K562 (cell line): ENCODE results near the gene GDF15. TPM values are rescaled to one million over a fixed set of nuclear protein-coding genes. Genes with fewer than 3 reads are reported as not detected.

Experiments used
- EZH2 ChIP-seq: IDR thresholded peaks from 2 replicates; pipeline ENCODE4 v1.6.1; 2012; ENCODE audit warnings: low read depth, mild to moderate bottlenecking, inconsistent platforms, low read length, borderline replicate concordance
- POLR2H ChIP-seq: IDR thresholded peaks from 2 replicates; pipeline ENCODE4 v1.6.1; 2016; ENCODE audit warnings: missing genetic modification characterization, low read depth, mild to moderate bottlenecking, control low read depth, missing compliant biosample characterization, moderate library complexity
- TAF1 ChIP-seq: IDR thresholded peaks from 2 replicates; pipeline ENCODE4 v1.6.1; 2011; ENCODE audit warnings: mild to moderate bottlenecking, low read length, moderate library complexity; ENCODE audit not compliant: insufficient read depth, control insufficient read depth, severe bottlenecking; ENCODE audit errors: extremely low read depth
- polyA plus RNA-seq, 8 experiments: library from polyadenylated mRNA; depleted of rRNA in 4 of 8; stranded (reverse) in 5 of 8; unstranded in 3 of 8; fragments of >200 nt; fragmentation: Nextera tagmentation in 2 of 8; fragmentation: Illumina TruSeq in 1 of 8; extraction: Ambion mirVana in 2 of 8; extraction: Trizol in 1 of 8; gene quantifications; 2 replicates each; pipeline versions ENCODE4 v1.2.1 to v1.2.3, GENCODE V29; 2011 to 2014; ENCODE audit warnings: inconsistent platforms in 1 of 8, missing spikeins in 1 of 8
- total RNA-seq, 7 experiments: library from RNA; depleted of rRNA in 6 of 7; stranded (reverse); fragments of >200 nt in 6 of 7; fragmentation: Illumina TruSeq in 2 of 7; extraction: Trizol in 2 of 7; gene quantifications; 2 replicates each; pipeline versions ENCODE4 v1.2.1 to v1.2.3, GENCODE V29; 2011 to 2021; ENCODE audit warnings: low replicate concordance in 1 of 7
- TF ChIP-seq, protein P1 (sequence below): fragments of 450-650 bp; IDR thresholded peaks from 2 replicates; pipeline ENCODE4 v1.6.1; 2016; ENCODE audit warnings: mild to moderate bottlenecking, moderate library complexity
- TF ChIP-seq, protein P2 (sequence below): fragments of 200-400 bp; formaldehyde crosslinking; IDR thresholded peaks from 2 replicates; pipeline ENCODE4 v1.6.1; 2017; ENCODE audit warnings: mild to moderate bottlenecking, low read depth, low read length, moderate library complexity
- TF ChIP-seq, protein P3 (sequence below), 2 experiments: fragments of 450-650 bp in 1 of 2; IDR thresholded peaks; 2 replicates each; pipeline ENCODE4 v1.6.1; 2011 to 2017; ENCODE audit warnings: low read depth in 2 of 2, antibody characterized with exemption in 1 of 2, borderline replicate concordance in 1 of 2, low read length in 1 of 2, mild to moderate bottlenecking in 1 of 2, mixed read lengths in 1 of 2; ENCODE audit not compliant: control insufficient read depth in 1 of 2

Gene GDF15
- total and polyA plus RNA-seq, 9 of the 15 experiments (the other 6 are each of a cell fraction or from before 2014, with no cell fraction given) = 2.3 to 82.4 (median 12.5) TPM

DNA sequence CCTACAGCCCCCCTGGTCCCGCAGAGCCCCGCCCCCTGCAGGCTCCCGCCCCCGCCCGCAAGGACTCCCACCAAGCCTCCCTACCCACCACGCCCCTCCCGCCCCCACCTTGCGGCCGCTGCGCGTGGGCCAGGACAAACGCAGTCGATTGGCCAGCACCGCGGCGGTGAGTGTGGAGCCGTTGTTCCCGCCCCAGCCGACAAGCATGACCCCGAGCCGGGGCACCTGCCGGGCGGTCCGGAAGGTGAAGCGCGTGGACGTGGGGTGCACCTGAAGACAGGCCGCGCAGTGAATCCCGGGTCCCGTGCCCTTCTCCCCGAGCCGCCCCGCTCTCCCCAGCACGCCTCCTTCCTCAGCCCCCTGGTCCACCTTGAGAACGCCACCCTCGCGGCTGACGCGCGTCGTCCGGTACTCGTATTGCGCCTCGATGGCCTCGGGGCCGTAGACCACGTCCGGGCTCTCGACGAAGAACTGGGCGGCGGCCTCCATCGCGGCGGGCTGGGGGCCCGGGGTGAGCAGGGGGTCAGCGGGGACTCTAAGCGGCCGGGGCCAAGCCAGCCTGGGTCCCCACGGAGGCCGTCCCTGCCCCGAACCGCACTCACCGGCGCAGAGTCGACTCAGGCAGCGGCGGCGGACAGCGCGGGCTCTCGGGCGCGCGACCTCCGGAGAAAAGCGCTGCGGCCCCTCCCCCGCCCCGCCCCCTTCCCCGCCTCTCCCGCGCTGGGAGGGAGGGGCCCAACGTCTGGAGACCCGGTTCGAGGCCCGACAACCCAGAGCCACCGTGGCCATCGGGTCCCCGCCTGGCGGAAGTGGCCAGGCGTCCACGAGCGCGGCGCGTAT is 51.8 kb downstream of the GDF15 start, which contains the start of gene ISYNA1 (continued):
- TF ChIP-seq, protein P1, sequence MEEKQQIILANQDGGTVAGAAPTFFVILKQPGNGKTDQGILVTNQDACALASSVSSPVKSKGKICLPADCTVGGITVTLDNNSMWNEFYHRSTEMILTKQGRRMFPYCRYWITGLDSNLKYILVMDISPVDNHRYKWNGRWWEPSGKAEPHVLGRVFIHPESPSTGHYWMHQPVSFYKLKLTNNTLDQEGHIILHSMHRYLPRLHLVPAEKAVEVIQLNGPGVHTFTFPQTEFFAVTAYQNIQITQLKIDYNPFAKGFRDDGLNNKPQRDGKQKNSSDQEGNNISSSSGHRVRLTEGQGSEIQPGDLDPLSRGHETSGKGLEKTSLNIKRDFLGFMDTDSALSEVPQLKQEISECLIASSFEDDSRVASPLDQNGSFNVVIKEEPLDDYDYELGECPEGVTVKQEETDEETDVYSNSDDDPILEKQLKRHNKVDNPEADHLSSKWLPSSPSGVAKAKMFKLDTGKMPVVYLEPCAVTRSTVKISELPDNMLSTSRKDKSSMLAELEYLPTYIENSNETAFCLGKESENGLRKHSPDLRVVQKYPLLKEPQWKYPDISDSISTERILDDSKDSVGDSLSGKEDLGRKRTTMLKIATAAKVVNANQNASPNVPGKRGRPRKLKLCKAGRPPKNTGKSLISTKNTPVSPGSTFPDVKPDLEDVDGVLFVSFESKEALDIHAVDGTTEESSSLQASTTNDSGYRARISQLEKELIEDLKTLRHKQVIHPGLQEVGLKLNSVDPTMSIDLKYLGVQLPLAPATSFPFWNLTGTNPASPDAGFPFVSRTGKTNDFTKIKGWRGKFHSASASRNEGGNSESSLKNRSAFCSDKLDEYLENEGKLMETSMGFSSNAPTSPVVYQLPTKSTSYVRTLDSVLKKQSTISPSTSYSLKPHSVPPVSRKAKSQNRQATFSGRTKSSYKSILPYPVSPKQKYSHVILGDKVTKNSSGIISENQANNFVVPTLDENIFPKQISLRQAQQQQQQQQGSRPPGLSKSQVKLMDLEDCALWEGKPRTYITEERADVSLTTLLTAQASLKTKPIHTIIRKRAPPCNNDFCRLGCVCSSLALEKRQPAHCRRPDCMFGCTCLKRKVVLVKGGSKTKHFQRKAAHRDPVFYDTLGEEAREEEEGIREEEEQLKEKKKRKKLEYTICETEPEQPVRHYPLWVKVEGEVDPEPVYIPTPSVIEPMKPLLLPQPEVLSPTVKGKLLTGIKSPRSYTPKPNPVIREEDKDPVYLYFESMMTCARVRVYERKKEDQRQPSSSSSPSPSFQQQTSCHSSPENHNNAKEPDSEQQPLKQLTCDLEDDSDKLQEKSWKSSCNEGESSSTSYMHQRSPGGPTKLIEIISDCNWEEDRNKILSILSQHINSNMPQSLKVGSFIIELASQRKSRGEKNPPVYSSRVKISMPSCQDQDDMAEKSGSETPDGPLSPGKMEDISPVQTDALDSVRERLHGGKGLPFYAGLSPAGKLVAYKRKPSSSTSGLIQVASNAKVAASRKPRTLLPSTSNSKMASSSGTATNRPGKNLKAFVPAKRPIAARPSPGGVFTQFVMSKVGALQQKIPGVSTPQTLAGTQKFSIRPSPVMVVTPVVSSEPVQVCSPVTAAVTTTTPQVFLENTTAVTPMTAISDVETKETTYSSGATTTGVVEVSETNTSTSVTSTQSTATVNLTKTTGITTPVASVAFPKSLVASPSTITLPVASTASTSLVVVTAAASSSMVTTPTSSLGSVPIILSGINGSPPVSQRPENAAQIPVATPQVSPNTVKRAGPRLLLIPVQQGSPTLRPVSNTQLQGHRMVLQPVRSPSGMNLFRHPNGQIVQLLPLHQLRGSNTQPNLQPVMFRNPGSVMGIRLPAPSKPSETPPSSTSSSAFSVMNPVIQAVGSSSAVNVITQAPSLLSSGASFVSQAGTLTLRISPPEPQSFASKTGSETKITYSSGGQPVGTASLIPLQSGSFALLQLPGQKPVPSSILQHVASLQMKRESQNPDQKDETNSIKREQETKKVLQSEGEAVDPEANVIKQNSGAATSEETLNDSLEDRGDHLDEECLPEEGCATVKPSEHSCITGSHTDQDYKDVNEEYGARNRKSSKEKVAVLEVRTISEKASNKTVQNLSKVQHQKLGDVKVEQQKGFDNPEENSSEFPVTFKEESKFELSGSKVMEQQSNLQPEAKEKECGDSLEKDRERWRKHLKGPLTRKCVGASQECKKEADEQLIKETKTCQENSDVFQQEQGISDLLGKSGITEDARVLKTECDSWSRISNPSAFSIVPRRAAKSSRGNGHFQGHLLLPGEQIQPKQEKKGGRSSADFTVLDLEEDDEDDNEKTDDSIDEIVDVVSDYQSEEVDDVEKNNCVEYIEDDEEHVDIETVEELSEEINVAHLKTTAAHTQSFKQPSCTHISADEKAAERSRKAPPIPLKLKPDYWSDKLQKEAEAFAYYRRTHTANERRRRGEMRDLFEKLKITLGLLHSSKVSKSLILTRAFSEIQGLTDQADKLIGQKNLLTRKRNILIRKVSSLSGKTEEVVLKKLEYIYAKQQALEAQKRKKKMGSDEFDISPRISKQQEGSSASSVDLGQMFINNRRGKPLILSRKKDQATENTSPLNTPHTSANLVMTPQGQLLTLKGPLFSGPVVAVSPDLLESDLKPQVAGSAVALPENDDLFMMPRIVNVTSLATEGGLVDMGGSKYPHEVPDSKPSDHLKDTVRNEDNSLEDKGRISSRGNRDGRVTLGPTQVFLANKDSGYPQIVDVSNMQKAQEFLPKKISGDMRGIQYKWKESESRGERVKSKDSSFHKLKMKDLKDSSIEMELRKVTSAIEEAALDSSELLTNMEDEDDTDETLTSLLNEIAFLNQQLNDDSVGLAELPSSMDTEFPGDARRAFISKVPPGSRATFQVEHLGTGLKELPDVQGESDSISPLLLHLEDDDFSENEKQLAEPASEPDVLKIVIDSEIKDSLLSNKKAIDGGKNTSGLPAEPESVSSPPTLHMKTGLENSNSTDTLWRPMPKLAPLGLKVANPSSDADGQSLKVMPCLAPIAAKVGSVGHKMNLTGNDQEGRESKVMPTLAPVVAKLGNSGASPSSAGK = peak; percentile 93
- TF ChIP-seq EZH2 (no peak), TAF1 (peak; percentile 55), POLR2H (tag) (no peak)
- TF ChIP-seq, protein P2, sequence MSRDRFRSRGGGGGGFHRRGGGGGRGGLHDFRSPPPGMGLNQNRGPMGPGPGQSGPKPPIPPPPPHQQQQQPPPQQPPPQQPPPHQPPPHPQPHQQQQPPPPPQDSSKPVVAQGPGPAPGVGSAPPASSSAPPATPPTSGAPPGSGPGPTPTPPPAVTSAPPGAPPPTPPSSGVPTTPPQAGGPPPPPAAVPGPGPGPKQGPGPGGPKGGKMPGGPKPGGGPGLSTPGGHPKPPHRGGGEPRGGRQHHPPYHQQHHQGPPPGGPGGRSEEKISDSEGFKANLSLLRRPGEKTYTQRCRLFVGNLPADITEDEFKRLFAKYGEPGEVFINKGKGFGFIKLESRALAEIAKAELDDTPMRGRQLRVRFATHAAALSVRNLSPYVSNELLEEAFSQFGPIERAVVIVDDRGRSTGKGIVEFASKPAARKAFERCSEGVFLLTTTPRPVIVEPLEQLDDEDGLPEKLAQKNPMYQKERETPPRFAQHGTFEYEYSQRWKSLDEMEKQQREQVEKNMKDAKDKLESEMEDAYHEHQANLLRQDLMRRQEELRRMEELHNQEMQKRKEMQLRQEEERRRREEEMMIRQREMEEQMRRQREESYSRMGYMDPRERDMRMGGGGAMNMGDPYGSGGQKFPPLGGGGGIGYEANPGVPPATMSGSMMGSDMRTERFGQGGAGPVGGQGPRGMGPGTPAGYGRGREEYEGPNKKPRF = no peak
- TF ChIP-seq, protein P3, sequence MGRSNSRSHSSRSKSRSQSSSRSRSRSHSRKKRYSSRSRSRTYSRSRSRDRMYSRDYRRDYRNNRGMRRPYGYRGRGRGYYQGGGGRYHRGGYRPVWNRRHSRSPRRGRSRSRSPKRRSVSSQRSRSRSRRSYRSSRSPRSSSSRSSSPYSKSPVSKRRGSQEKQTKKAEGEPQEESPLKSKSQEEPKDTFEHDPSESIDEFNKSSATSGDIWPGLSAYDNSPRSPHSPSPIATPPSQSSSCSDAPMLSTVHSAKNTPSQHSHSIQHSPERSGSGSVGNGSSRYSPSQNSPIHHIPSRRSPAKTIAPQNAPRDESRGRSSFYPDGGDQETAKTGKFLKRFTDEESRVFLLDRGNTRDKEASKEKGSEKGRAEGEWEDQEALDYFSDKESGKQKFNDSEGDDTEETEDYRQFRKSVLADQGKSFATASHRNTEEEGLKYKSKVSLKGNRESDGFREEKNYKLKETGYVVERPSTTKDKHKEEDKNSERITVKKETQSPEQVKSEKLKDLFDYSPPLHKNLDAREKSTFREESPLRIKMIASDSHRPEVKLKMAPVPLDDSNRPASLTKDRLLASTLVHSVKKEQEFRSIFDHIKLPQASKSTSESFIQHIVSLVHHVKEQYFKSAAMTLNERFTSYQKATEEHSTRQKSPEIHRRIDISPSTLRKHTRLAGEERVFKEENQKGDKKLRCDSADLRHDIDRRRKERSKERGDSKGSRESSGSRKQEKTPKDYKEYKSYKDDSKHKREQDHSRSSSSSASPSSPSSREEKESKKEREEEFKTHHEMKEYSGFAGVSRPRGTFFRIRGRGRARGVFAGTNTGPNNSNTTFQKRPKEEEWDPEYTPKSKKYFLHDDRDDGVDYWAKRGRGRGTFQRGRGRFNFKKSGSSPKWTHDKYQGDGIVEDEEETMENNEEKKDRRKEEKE (IDR thresholded peaks at IDR 0.05; ENCODE audit: borderline replicate concordance in 1 of 2, control insufficient read depth in 1 of 2, low read depth in 2 of 2, low read length in 1 of 2) = no peak
